LNCAP (cell line): ENCODE results near the gene OSBP2.

Experiments used
- CTCF ChIP-seq: fragments of 450-650 bp; IDR thresholded peaks from 2 replicates; pipeline ENCODE4 v1.5.1; 2017; ENCODE audit warnings: mild to moderate bottlenecking

The OSBP2 gene

DNA sequence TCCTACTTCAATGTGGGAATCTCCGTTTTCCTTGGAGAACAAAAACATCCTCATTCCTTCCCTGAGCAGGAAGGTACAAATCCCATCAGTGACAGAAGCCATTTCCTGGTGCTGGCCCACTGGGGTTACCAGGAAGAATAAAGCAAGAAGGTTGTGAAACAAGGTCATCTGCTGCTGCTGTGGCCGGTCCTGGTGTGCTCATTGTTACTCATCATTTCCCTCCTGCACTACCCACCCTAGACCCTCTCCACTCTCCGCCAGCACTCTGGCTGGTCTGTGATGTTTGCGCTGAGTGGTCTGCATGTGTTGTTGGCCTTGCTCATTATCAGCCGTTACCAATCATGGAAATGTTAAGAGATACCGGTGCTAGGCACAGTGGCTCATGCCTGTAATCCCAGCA, 37.0 kb downstream of the OSBP2 start:
- TF ChIP-seq CTCF: no peak

DNA sequence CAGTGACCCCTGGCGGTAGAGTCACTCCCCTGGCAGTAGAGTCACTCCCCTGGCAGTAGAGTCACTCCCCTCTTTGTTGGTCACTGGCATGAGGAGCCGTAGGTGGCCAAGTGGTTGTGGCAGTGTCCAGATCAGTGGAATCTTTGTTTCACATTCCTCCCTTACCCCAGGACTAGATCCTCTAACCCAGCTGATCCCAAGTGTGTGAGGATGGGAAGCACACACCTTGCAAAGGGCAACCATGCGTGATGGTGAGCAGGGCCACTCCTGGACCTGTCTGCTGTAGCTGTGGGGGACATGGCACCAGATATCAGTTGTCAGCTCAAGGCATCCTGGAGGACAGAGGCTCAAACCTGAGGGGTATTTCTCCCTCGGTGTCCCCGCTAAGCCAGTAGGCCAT, 37.8 kb downstream of the OSBP2 start:
- no peak for TF ChIP-seq CTCF

DNA sequence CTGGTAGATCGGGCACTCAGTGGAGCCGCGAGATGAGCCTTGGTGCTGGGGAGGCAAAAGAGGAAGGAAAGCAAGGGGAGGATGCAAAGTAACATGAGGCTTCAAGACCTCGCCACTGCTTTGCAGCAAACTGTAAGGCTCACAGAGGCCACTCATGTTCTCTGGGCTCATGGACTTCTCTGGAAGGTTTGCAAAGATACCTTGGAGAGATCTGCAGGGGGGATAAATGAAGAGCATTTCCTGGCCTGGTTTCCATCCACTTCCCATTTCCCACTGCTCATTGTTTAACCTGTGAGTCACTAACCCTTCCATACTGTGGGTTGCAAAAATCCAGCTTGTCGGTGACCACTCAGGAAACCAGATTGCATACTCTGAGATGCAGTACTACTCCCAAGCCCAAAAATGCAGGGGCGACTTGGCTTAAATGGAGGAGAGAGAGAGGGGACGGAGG, 38.5 kb downstream of the OSBP2 start:
- TF ChIP-seq CTCF: no peak

GRCh38 chr22:30742291-30743256, 47.9 kb downstream of the OSBP2 start:
- no peak for TF ChIP-seq CTCF

DNA sequence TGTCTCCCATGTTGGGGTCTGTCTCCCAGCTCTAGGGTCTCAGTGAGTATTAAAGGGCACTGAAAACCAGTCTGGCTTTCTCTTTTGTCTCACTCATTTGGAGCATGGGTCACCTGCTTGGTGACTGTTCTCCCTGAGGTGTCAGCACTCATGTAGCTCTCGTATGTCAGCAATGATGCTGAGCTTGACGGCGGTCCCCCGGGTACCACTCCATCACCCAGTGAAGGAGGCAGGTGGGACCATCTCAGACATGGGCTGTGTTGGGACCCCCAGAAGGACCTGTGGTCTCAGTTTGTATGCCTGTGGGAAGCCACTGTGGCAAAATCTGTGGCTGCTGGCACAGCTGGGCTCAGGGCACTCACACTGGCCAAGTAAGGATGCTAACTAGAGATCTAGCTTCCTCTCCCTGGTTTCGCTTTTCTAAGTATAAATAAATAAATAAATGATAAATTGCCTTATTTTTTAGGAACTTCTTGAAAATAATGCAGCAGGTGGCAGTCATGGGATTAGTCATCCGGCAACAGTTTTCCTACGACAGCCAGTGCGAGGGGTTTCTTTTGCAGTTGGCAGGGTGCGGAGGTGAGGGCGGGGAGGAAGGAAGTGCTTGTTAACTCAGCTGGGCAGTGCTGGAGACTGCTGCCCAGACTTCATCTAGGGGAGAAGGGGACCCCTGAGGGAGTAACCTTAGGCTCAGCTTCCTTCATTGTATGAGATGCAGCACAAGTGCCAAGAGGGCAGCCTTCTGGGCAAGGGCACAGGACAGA, 48.8 kb downstream of the OSBP2 start:
- no peak for TF ChIP-seq CTCF

- TF ChIP-seq CTCF: no peak
Observed at GRCh38 chr22:30744224-30744623, 49.5 kb downstream of the OSBP2 start.

DNA sequence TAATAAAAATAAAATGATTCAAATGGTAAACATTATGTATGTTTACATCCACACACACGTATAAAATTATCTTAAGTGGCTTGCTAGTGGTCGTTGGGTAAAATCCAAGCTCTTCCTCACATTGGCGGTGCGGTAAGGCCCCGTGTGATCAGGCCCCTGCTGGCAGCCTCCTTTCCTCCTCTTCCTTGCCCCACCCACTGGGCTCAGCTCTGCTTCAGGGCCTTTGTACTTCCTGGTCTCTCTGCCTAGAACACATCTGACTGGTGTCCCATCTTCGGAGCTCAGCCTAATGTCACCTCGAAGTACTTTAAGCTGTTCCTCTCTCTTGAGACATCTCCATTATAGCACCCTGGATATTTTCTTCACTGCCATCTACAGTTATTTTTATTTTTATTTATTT, 52.8 kb downstream of the OSBP2 start:
- no peak for TF ChIP-seq CTCF
